ENCODE data around the gene KRT83.

Gene KRT83

DNA sequence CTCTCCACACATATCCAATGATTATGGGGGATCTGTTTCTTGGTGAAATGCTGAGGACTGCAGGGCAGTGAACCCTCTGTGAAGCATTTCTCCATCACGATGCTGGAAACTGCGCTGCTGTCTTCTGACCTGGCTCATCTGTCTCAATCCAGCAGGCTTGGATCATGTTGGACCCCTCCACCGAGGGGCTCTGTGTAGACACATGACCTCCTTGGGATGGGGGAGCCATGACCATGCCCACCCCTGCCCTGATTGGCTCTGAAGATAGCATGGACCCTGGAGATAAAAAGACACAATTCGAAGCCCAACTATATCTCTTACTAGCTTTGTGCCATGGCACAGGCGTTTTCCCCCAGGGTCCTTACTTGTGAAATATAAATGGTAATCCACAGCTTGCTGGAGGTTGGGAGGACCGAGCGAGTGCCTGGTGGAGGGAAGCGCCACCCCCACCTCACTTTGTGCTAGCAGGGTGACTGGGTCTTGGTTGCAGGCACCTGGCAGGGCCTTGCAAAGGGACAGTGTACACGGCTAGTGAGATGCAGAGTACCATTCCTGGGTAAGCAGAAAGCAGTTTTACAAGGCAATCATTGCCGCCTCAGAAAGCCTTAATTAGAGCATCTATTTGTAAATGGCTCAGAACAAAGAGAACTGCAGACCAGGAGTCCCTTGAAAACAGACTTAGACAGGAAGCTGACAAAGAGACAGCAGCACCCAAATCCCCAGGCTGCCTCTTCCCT lies 2.4 kb upstream of the KRT83 start:
- no peak for DNase-seq (ENCODE audit: low read depth)
- TF ChIP-seq, protein P1, sequence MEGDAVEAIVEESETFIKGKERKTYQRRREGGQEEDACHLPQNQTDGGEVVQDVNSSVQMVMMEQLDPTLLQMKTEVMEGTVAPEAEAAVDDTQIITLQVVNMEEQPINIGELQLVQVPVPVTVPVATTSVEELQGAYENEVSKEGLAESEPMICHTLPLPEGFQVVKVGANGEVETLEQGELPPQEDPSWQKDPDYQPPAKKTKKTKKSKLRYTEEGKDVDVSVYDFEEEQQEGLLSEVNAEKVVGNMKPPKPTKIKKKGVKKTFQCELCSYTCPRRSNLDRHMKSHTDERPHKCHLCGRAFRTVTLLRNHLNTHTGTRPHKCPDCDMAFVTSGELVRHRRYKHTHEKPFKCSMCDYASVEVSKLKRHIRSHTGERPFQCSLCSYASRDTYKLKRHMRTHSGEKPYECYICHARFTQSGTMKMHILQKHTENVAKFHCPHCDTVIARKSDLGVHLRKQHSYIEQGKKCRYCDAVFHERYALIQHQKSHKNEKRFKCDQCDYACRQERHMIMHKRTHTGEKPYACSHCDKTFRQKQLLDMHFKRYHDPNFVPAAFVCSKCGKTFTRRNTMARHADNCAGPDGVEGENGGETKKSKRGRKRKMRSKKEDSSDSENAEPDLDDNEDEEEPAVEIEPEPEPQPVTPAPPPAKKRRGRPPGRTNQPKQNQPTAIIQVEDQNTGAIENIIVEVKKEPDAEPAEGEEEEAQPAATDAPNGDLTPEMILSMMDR (conservative IDR thresholded peaks at IDR 0.05; ENCODE audit: low read depth, low read length) = no peak
- H3K4me3 ChIP-seq (ENCODE audit: low read length) = no peak overlapping the region

- TF ChIP-seq, protein P1 (conservative IDR thresholded peaks at IDR 0.05; ENCODE audit: low read depth, low read length) = no peak
Observed at GRCh38 chr12:52323001-52323400, 1.8 kb upstream of the KRT83 start.

GRCh38 chr12:52322069-52322468 lies 871 bp upstream of the KRT83 start:
- TF ChIP-seq, protein P1 (conservative IDR thresholded peaks at IDR 0.05; ENCODE audit: low read depth, low read length) = no peak
- DNase-seq (ENCODE audit: low read depth) = no peak
- no peak overlapping the region for H3K4me3 ChIP-seq (ENCODE audit: low read length)

More at GRCh38 chr12:52323001-52323400, 1.8 kb upstream of the KRT83 start:
- DNase-seq (ENCODE audit: low read depth) = no peak
- H3K4me3 ChIP-seq (ENCODE audit: low read length) = no peak overlapping the region

DNA sequence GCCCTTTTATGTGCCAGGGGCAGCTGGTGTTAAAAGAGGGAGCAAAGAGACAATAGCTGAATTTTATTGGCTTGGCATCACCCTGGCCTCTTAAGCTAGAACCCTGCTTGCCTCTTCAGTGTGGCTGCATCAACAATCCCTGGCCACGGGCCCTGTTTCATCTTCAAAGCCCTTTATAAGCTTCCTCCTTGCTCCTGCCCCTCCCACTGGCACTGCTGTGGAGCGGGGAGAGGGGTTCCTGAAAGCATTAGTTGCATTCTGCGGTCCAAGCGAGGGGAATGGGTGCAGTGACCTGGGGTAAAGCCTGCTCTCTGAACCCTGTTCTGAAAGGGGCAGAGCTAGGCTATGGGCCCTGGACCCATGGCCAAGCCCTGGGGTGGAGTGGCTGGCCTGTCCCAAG lies 220 bp upstream of the KRT83 start:
- no peak overlapping the region for H3K4me3 ChIP-seq (ENCODE audit: low read length)
- TF ChIP-seq, protein P1 (conservative IDR thresholded peaks at IDR 0.05; ENCODE audit: low read depth, low read length) = no peak
- no peak for DNase-seq (ENCODE audit: low read depth)

DNA sequence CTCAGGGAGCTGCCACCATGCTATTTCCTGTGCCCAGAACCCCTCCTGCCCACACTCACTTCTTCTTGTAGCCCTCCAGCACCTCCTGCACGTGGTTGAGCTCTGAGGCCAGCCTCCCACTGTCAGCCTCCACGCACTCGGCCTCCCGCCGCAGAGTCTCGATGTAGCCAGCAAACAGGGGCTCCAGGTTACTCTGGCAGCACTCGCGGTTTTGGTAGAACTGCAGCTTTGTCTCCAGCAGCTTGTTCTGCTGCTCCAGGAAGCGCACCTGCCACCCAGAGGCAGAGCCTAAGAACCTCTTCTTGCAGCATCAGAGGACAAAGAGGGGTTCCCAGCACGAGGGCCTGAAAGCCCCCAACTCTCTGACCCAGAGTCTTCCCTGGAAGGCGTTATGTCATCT lies 2.1 kb downstream of the KRT83 start:
- TF ChIP-seq, protein P1 (conservative IDR thresholded peaks at IDR 0.05; ENCODE audit: low read depth, low read length) = peak; percentile 19
- DNase-seq (ENCODE audit: low read depth) = no peak
- no peak overlapping the region for H3K4me3 ChIP-seq (ENCODE audit: low read length)

DNA sequence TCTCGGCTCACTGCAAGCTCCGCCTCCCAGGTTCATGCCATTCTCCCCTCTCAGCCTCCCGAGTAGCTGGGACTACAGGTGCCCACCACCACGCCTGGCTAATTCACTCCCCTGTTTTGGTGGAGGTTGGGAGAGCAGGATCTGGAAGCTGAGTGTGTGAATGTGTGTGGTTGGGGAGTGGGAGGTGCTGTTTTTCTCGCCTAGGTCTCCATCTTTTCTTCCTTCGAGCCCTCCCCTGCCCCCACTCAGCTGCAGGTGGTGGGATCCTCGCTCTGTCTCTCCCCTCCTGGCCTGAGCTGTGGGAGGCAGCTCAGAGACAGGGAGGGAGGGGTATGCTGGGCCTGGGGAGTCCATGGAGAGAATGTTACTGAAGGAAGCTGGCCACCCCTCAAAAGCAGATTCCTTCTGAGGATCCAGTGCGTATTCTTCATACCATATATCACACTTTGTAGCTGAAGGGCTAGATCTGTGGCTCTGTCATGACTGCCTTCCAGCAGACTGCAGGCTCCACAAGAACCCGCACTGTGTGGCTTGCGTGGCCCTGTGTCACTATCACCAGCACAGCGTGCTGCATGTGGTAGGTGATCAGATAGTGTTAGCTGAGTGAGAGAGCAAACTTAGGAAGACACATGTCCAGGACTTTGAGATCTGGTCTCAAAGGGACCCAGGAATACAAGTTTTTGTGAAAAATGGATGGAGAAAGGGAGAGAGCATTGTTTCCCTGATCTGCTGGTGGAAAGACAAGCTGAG lies 2.8 kb downstream of the KRT83 start:
- no peak for DNase-seq (ENCODE audit: low read depth)
- TF ChIP-seq, protein P1 (conservative IDR thresholded peaks at IDR 0.05; ENCODE audit: low read depth, low read length) = no peak
- no peak overlapping the region for H3K4me3 ChIP-seq (ENCODE audit: low read length)

Measured in retinal pigment epithelial cell (primary cell).